Choroid plexus epithelial cell (primary cell): ENCODE measurements around the gene SCN4A.

ENCODE experiments used
- DNase-seq: peaks from one replicate; pipeline ENCODE4 v3.0.0-alpha.2; 2010; ENCODE audit warnings: low read depth
- H3K4me3 ChIP-seq: 2 replicates; pipeline ENCODE4 v1.5.1; 2011; ENCODE audit warnings: low read depth, mild to moderate bottlenecking, control low read depth, low read length, moderate library complexity
- CTCF ChIP-seq: conservative IDR thresholded peaks from 2 replicates; pipeline ENCODE4 v1.5.1; 2011; ENCODE audit warnings: low read depth, mild to moderate bottlenecking, control low read depth, inconsistent platforms, low read length, moderate library complexity

Gene SCN4A

GRCh38 chr17:63999680-64000531 lies 27.2 kb upstream of the SCN4A start:
- no peak for DNase-seq
- no peak overlapping the region for H3K4me3 ChIP-seq
- no peak for TF ChIP-seq CTCF

GRCh38 chr17:63998721-63999679 lies 26.3 kb upstream of the SCN4A start:
- H3K4me3 ChIP-seq = peak overlapping the region; percentile 71
- no peak for TF ChIP-seq CTCF
- no peak for DNase-seq

GRCh38 chr17:63998050-63998720 lies 25.5 kb upstream of the SCN4A start, which contains the start of gene PRR29:
TSS of gene PRR29 (plus strand) at chr17:63998351. CDS start at chr17:63998365, 14 bp downstream.
- no peak for TF ChIP-seq CTCF
- peak; percentile 62 for DNase-seq
- H3K4me3 ChIP-seq = peak within 1 kb of the TSS; percentile 71

- H3K4me3 ChIP-seq = peak overlapping the region; percentile 71
- DNase-seq = no peak
These were observed 24.8 kb upstream of the SCN4A start for GRCh38 chr17:63997341-63998048.

GRCh38 chr17:63996430-63997182 lies 23.9 kb upstream of the SCN4A start:
- no peak overlapping the region for H3K4me3 ChIP-seq
- TF ChIP-seq CTCF = no peak
- no peak for DNase-seq

More at GRCh38 chr17:63997341-63998048, 24.8 kb upstream of the SCN4A start:
- TF ChIP-seq CTCF = no peak

- TF ChIP-seq CTCF = no peak
- no peak for DNase-seq
- no peak overlapping the region for H3K4me3 ChIP-seq
These were observed 22.9 kb upstream of the SCN4A start for GRCh38 chr17:63995626-63996025.
